Neural progenitor cell (in vitro differentiated cells): ENCODE data around the gene ACVR1. TPM values are rescaled to one million over a fixed set of nuclear protein-coding genes. Genes with fewer than 3 reads are reported as not detected.

ENCODE experiments used
- DNase-seq: peaks from one replicate; pipeline ENCODE4 v3.0.0-alpha.2; 2016; ENCODE audit warnings: low spot score
- H2AFZ ChIP-seq: fragments of 200-600 bp; sonication (generic); replicated peaks from 2 replicates; pipeline ENCODE4 v1.6.1; 2016; ENCODE audit warnings: antibody characterized with exemption
- H3F3A ChIP-seq: fragments of 200-600 bp; sonication (generic); 2 replicates; pipeline ENCODE4 v1.6.1; 2016; ENCODE audit warnings: antibody characterized with exemption, low read depth
- H3K27ac ChIP-seq: fragments of 200-600 bp; sonication (generic); 2 replicates; pipeline ENCODE4 v1.5.1; 2016; ENCODE audit warnings: mild to moderate bottlenecking
- H3K27me3 ChIP-seq: fragments of 200-600 bp; sonication (generic); 2 replicates; pipeline ENCODE4 v1.6.1; 2016; ENCODE audit warnings: mild to moderate bottlenecking, moderate library complexity
- H3K36me3 ChIP-seq: fragments of 200-600 bp; sonication (generic); 2 replicates; pipeline ENCODE4 v1.5.1; 2016
- H3K4me1 ChIP-seq: fragments of 200-600 bp; sonication (generic); 2 replicates; pipeline ENCODE4 v1.6.1; 2016; ENCODE audit warnings: mixed run types
- H3K4me2 ChIP-seq: fragments of 200-600 bp; sonication (generic); 2 replicates; pipeline ENCODE4 v1.6.1; 2016
- H3K4me3 ChIP-seq: fragments of 200-600 bp; sonication (generic); 2 replicates; pipeline ENCODE4 v1.5.1; 2016
- H3K79me2 ChIP-seq: fragments of 200-600 bp; sonication (generic); 2 replicates; pipeline ENCODE4 v1.6.1; 2016; ENCODE audit warnings: low read depth
- H3K9ac ChIP-seq: fragments of 200-600 bp; sonication (generic); 2 replicates; pipeline ENCODE4 v1.6.1; 2016
- H3K9me3 ChIP-seq: fragments of 200-600 bp; sonication (generic); 2 replicates; pipeline ENCODE4 v1.5.1; 2016; ENCODE audit warnings: low read depth
- H4K20me1 ChIP-seq: fragments of 200-600 bp; sonication (generic); 2 replicates; pipeline ENCODE4 v1.6.1; 2016; ENCODE audit warnings: low read depth
- H3K27ac Mint-ChIP-seq: 3 replicates; pipeline ENCODE4 v1.8.0; 2021; ENCODE audit warnings: mixed read lengths
- H3K27me3 Mint-ChIP-seq: 2 replicates; pipeline ENCODE4 v1.8.0; 2022; ENCODE audit warnings: low read depth, mild to moderate bottlenecking, inconsistent platforms, moderate library complexity, mixed read lengths; ENCODE audit not compliant: insufficient read depth
- H3K36me3 Mint-ChIP-seq: 3 replicates; pipeline ENCODE4 v1.8.0; 2021; ENCODE audit warnings: mixed read lengths
- H3K4me1 Mint-ChIP-seq: 3 replicates; pipeline ENCODE4 v1.8.0; 2021; ENCODE audit warnings: mixed read lengths
- H3K4me3 Mint-ChIP-seq: 3 replicates; pipeline ENCODE4 v1.8.0; 2021; ENCODE audit warnings: mild to moderate bottlenecking, moderate library complexity, mixed read lengths
- H3K9me3 Mint-ChIP-seq: 3 replicates; pipeline ENCODE4 v1.8.0; 2020; ENCODE audit warnings: mixed read lengths
- CTCF ChIP-seq: fragments of 200-600 bp; sonication (generic); IDR thresholded peaks from 2 replicates; pipeline ENCODE4 v1.5.1; 2017; ENCODE audit warnings: antibody characterized with exemption, mild to moderate bottlenecking
- EZH2 ChIP-seq: fragments of 200-600 bp; sonication (generic); IDR thresholded peaks from 2 replicates; pipeline ENCODE4 v1.6.1; 2017; ENCODE audit warnings: antibody characterized with exemption, mild to moderate bottlenecking, moderate library complexity
- EZH2phosphoT487 ChIP-seq: fragments of 200-600 bp; sonication (generic); IDR thresholded peaks from 2 replicates; pipeline ENCODE4 v1.6.1; 2017; ENCODE audit warnings: antibody characterized with exemption
- total RNA-seq: library from RNA; depleted of rRNA; stranded (reverse); fragments of >200 nt; gene quantifications from 2 replicates; pipeline ENCODE4 v1.2.3, GENCODE V29; 2015; ENCODE audit warnings: low replicate concordance

Gene ACVR1
- total RNA-seq, 1 donor from 2014 or later: 14.0 TPM

GRCh38 chr2:157874997-157875640 lies 1.0 kb downstream of the ACVR1 start:
- DNase-seq: peak; percentile 72
- peaks cover 8% of the 10 kb centered on the region for H3K4me1 ChIP-seq

DNA sequence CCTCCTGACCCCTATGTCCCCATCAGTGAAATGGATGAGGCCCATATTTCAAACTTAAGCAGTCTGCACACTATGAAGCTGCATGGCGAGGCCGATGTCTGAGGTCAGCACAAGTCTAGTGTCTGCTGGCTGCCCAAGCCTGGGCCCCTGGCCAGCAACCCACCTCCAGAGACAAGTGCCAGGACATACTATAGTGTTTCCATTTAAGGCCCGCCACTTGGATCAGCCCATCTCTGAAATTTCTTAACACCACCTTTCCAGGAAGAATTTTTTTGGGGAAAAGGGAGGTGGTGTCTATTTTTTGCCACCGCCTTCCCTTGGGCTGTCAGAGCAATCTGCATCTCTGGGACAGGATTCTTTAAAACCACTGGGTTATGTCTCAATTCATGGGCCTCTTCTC lies 1.8 kb downstream of the ACVR1 start:
- peak overlapping the region; percentile 99 for H3K4me3 Mint-ChIP-seq
- H4K20me1 ChIP-seq: peaks cover 52% of the 10 kb centered on the region
- TF ChIP-seq CTCF (no peak), EZH2 (no peak), EZH2phosphoT487 (no peak)
- H3F3A ChIP-seq: peaks cover 11% of the 10 kb centered on the region
- peaks cover 8% of the 10 kb centered on the region for H3K4me1 ChIP-seq
- peak overlapping the region; percentile 87 for H3K4me2 ChIP-seq
- peaks cover 14% of the 10 kb centered on the region for H3K27me3 ChIP-seq
- no peaks in the 10 kb centered on the region for H3K36me3 Mint-ChIP-seq
- DNase-seq: no peak
- no peak overlapping the region for H2AFZ ChIP-seq
- no peak overlapping the region for H3K9ac ChIP-seq
- peak overlapping the region; percentile 11 for H3K27ac Mint-ChIP-seq
- no peaks in the 10 kb centered on the region for H3K36me3 ChIP-seq
- peaks cover 7% of the 10 kb centered on the region for H3K27me3 Mint-ChIP-seq
- H3K4me3 ChIP-seq: peak overlapping the region; percentile 93
- peaks cover 21% of the 10 kb centered on the region for H3K4me1 Mint-ChIP-seq
- peaks cover 61% of the 10 kb centered on the region for H3K79me2 ChIP-seq
- no peaks in the 10 kb centered on the region for H3K9me3 ChIP-seq
- no peak overlapping the region for H3K27ac ChIP-seq
- H3K9me3 Mint-ChIP-seq: no peaks in the 10 kb centered on the region

More at GRCh38 chr2:157874997-157875640, 1.0 kb downstream of the ACVR1 start:
- Mint-ChIP-seq H3K4me1 (peaks cover 21% of the 10 kb centered on the region), H3K9me3 (no peaks in the 10 kb centered on the region), H3K4me3 (peak overlapping the region; percentile 99), H3K36me3 (no peaks in the 10 kb centered on the region), H3K27ac (peak overlapping the region; percentile 89), H3K27me3 (peaks cover 7% of the 10 kb centered on the region)
- no peak overlapping the region for H3K27ac ChIP-seq
- H3K4me2 ChIP-seq: peak overlapping the region; percentile 87
- peak overlapping the region; percentile 93 for H3K4me3 ChIP-seq
- H3K27me3 ChIP-seq: peaks cover 14% of the 10 kb centered on the region
- peak overlapping the region; percentile 38 for H2AFZ ChIP-seq
- TF ChIP-seq CTCF (no peak), EZH2phosphoT487 (no peak), EZH2 (no peak)
- peaks cover 11% of the 10 kb centered on the region for H3F3A ChIP-seq
- peaks cover 54% of the 10 kb centered on the region for H3K79me2 ChIP-seq
- no peaks in the 10 kb centered on the region for H3K9me3 ChIP-seq
- H4K20me1 ChIP-seq: peaks cover 46% of the 10 kb centered on the region
- H3K9ac ChIP-seq: peak overlapping the region; percentile 46
- no peaks in the 10 kb centered on the region for H3K36me3 ChIP-seq

- H3K4me1 ChIP-seq: peaks cover 8% of the 10 kb centered on the region
- no peaks in the 10 kb centered on the region for H3K9me3 ChIP-seq
- H3K27ac ChIP-seq: no peak overlapping the region
- Mint-ChIP-seq H3K4me1 (peaks cover 21% of the 10 kb centered on the region), H3K27me3 (peaks cover 7% of the 10 kb centered on the region), H3K36me3 (no peaks in the 10 kb centered on the region), H3K4me3 (no peak overlapping the region), H3K9me3 (no peaks in the 10 kb centered on the region), H3K27ac (no peak overlapping the region)
- H3K4me2 ChIP-seq: no peak overlapping the region
- no peak overlapping the region for H3K4me3 ChIP-seq
- no peak overlapping the region for H2AFZ ChIP-seq
- no peak overlapping the region for H3K9ac ChIP-seq
- H3F3A ChIP-seq: peaks cover 11% of the 10 kb centered on the region
- no peak for DNase-seq
- no peaks in the 10 kb centered on the region for H3K36me3 ChIP-seq
- H4K20me1 ChIP-seq: peaks cover 63% of the 10 kb centered on the region
- TF ChIP-seq EZH2phosphoT487 (no peak), CTCF (no peak), EZH2 (no peak)
- H3K27me3 ChIP-seq: peaks cover 9% of the 10 kb centered on the region
- peaks cover 76% of the 10 kb centered on the region for H3K79me2 ChIP-seq
Measured at GRCh38 chr2:157872791-157873190, 3.3 kb downstream of the ACVR1 start.
